MCF 10A (cell line): Measurements from ENCODE around the gene HIVEP1. TPM values are rescaled to one million over a fixed set of nuclear protein-coding genes. Genes with fewer than 3 reads are reported as not detected.

ENCODE experiments used
- BruUV-seq: library from RNA; stranded (reverse); fragments of 400-500 nt; replicated peaks from 2 replicates; lab custom pipeline; 2021; lab: Mats Ljungman, UMichigan
- CTCF ChIA-PET: fragments of 300-600 bp; sonication (Branson Sonifier 250); formaldehyde crosslinking; extraction: SDS; loops from one replicate; lab custom pipeline; 2021; ENCODE audit warnings: antibody characterized with exemption, inconsistent platforms; lab: Yijun Ruan, JAX
- POLR2A ChIA-PET: fragments of 300-600, 350-650 bp; sonication (Branson Sonifier 250); formaldehyde crosslinking; extraction: SDS; loops from one replicate; lab custom pipeline; 2020; ENCODE audit warnings: antibody characterized with exemption, inconsistent platforms; lab: Yijun Ruan, JAX
- DNase-seq: peaks from one replicate; pipeline ENCODE4 v3.0.0-alpha.2; 2018; ENCODE audit not compliant: unreplicated experiment
- H3K27ac Mint-ChIP-seq: one replicate; pipeline ENCODE4 v1.8.0; 2022; ENCODE audit warnings: mild to moderate bottlenecking, low read depth, mixed read lengths; ENCODE audit not compliant: unreplicated experiment
- H3K27me3 Mint-ChIP-seq: one replicate; pipeline ENCODE4 v1.8.0; 2022; ENCODE audit warnings: mixed read lengths; ENCODE audit not compliant: insufficient read depth, unreplicated experiment
- H3K36me3 Mint-ChIP-seq: one replicate; pipeline ENCODE4 v1.8.0; 2022; ENCODE audit warnings: mild to moderate bottlenecking, moderate library complexity, mixed read lengths; ENCODE audit not compliant: insufficient read depth, unreplicated experiment
- H3K4me1 Mint-ChIP-seq: one replicate; pipeline ENCODE4 v1.8.0; 2022; ENCODE audit warnings: mixed read lengths; ENCODE audit not compliant: insufficient read depth, unreplicated experiment
- H3K4me3 Mint-ChIP-seq: one replicate; pipeline ENCODE4 v1.8.0; 2022; ENCODE audit warnings: mild to moderate bottlenecking, moderate library complexity, mixed read lengths; ENCODE audit not compliant: unreplicated experiment
- H3K9me3 Mint-ChIP-seq: one replicate; pipeline ENCODE4 v1.8.0; 2022; ENCODE audit warnings: mixed read lengths; ENCODE audit not compliant: unreplicated experiment
- intact Hi-C: fragments of 100-400 bp; cut with micrococcal nuclease; formaldehyde crosslinking; loops from 2 replicates; pipeline ENCODE4 v1.14.1; 2022
- total RNA-seq: library from RNA; stranded (reverse); gene quantifications from 2 replicates; pipeline ENCODE4 v1.2.3, GENCODE V29; 2022
- TF ChIP-seq, protein P1 (sequence below): fragments of 200-600 bp; IDR thresholded peaks from one replicate; pipeline ENCODE4 v1.8.0; 2022; ENCODE audit warnings: antibody characterized with exemption, mild to moderate bottlenecking; ENCODE audit not compliant: unreplicated experiment

Gene HIVEP1
- total RNA-seq, 1 experiment from 2014 or later, result 19.1 TPM

GRCh38 chr6:12198851-12199250 lies 186.7 kb downstream of the HIVEP1 start:
- Mint-ChIP-seq H3K27ac (no peak overlapping the region), H3K36me3 (no peaks in the 10 kb centered on the region), H3K4me3 (no peak overlapping the region), H3K27me3 (no peaks in the 10 kb centered on the region), H3K4me1 (no peaks in the 10 kb centered on the region), H3K9me3 (no peaks in the 10 kb centered on the region)
- CTCF ChIA-PET, result no interaction called here
- BruUV-seq, result no TSS peak
- intact Hi-C loops, result no loop called here
- TF ChIP-seq, protein P1, sequence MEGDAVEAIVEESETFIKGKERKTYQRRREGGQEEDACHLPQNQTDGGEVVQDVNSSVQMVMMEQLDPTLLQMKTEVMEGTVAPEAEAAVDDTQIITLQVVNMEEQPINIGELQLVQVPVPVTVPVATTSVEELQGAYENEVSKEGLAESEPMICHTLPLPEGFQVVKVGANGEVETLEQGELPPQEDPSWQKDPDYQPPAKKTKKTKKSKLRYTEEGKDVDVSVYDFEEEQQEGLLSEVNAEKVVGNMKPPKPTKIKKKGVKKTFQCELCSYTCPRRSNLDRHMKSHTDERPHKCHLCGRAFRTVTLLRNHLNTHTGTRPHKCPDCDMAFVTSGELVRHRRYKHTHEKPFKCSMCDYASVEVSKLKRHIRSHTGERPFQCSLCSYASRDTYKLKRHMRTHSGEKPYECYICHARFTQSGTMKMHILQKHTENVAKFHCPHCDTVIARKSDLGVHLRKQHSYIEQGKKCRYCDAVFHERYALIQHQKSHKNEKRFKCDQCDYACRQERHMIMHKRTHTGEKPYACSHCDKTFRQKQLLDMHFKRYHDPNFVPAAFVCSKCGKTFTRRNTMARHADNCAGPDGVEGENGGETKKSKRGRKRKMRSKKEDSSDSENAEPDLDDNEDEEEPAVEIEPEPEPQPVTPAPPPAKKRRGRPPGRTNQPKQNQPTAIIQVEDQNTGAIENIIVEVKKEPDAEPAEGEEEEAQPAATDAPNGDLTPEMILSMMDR, result no peak
- DNase-seq, result no peak
- POLR2A ChIA-PET, result no interaction called here

- TF ChIP-seq, protein P1, result no peak
- ChIA-PET POLR2A (interaction anchor here (1.0 kb wide), 1 partner anchor 15 kb away, joined by 5 read pairs; no protein-coding TSS in a partner anchor), CTCF (no interaction called here)
- intact Hi-C loops, result no loop called here
- no peak for DNase-seq
- Mint-ChIP-seq H3K4me3 (no peak overlapping the region), H3K27ac (no peak overlapping the region), H3K4me1 (no peaks in the 10 kb centered on the region), H3K9me3 (no peaks in the 10 kb centered on the region), H3K36me3 (no peaks in the 10 kb centered on the region), H3K27me3 (no peaks in the 10 kb centered on the region)
- no TSS peak for BruUV-seq
Observed at GRCh38 chr6:12200015-12200564, 188.0 kb downstream of the HIVEP1 start.

GRCh38 chr6:12200761-12201160 lies 188.6 kb downstream of the HIVEP1 start:
- H3K4me3 Mint-ChIP-seq, result no peak overlapping the region
- DNase-seq, result no peak
- no peak overlapping the region for H3K27ac Mint-ChIP-seq
- no peaks in the 10 kb centered on the region for H3K27me3 Mint-ChIP-seq
- ChIA-PET CTCF (interaction anchor here (0.5 kb wide), 1 partner anchor 704 kb away, joined by 3 read pairs; no protein-coding TSS in a partner anchor), POLR2A (interaction anchor here (1.0 kb wide), 1 partner anchor 16 kb away, joined by 5 read pairs; no protein-coding TSS in a partner anchor)
- intact Hi-C loops, result no loop called here
- BruUV-seq, result no TSS peak
- no peaks in the 10 kb centered on the region for H3K4me1 Mint-ChIP-seq
- TF ChIP-seq, protein P1, result no peak
- no peaks in the 10 kb centered on the region for H3K36me3 Mint-ChIP-seq
- no peaks in the 10 kb centered on the region for H3K9me3 Mint-ChIP-seq

- no peaks in the 10 kb centered on the region for H3K27me3 Mint-ChIP-seq
- CTCF ChIA-PET, result interaction anchor here (0.6 to 1.3 kb wide), 3 partner anchors 18 to 833 kb away, joined by 3 read pairs; no protein-coding TSS in a partner anchor
- no peaks in the 10 kb centered on the region for H3K36me3 Mint-ChIP-seq
- no peaks in the 10 kb centered on the region for H3K4me1 Mint-ChIP-seq
- no peak overlapping the region for H3K27ac Mint-ChIP-seq
- BruUV-seq, result no TSS peak
- no peak for DNase-seq
- TF ChIP-seq, protein P1, result no peak
- H3K9me3 Mint-ChIP-seq, result no peaks in the 10 kb centered on the region
- POLR2A ChIA-PET, result no interaction called here
- intact Hi-C loops, result no loop called here
- H3K4me3 Mint-ChIP-seq, result no peak overlapping the region
Observed at GRCh38 chr6:12203001-12203400, 190.9 kb downstream of the HIVEP1 start.
